ENCODE data around the gene C10orf71.

Gene C10orf71

GRCh38 chr10:49292565-49293207 is 6.3 kb upstream of the C10orf71 start:
- no peaks in the 10 kb centered on the region for H3K27me3 ChIP-seq (replicated peaks; ENCODE audit: insufficient read depth, low read length)
- H2AFZ ChIP-seq (ENCODE audit: low read length): no peak overlapping the region
- H3K4me2 ChIP-seq (ENCODE audit: low read depth, low read length): no peak overlapping the region
- H3K4me3 ChIP-seq (ENCODE audit: low read length): no peak overlapping the region
- H3K9ac ChIP-seq (ENCODE audit: low read length): no peak overlapping the region
- H3F3A ChIP-seq (ENCODE audit: insufficient read depth, low read length): no peaks in the 10 kb centered on the region
- no peaks in the 10 kb centered on the region for H3K4me1 ChIP-seq (ENCODE audit: low read length)
- H3K9me2 ChIP-seq (replicated peaks; ENCODE audit: insufficient read depth, low read length): no peaks in the 10 kb centered on the region
- H3K27ac ChIP-seq (ENCODE audit: low read length): no peak overlapping the region
- no peaks in the 10 kb centered on the region for H3K79me2 ChIP-seq (ENCODE audit: low read length)
- no peak for DNase-seq
- no peak for TF ChIP-seq EZH2 (optimal IDR thresholded peaks at IDR 0.05; ENCODE audit: low read depth, low read length)
- no peaks in the 10 kb centered on the region for H3K9me3 ChIP-seq (replicated peaks; ENCODE audit: insufficient read depth, low read length)
- no peaks in the 10 kb centered on the region for H4K20me1 ChIP-seq (ENCODE audit: insufficient read depth, low read length)
- no peaks in the 10 kb centered on the region for H3K36me3 ChIP-seq (replicated peaks; ENCODE audit: insufficient read depth, low read length)

- Histone ChIP-seq H3K27ac (ENCODE audit: low read length) (no peak overlapping the region), H3K4me2 (ENCODE audit: low read depth, low read length) (no peak overlapping the region), H3K9ac (ENCODE audit: low read length) (no peak overlapping the region), H3K36me3 (replicated peaks; ENCODE audit: insufficient read depth, low read length) (no peaks in the 10 kb centered on the region), H2AFZ (ENCODE audit: low read length) (no peak overlapping the region), H3K4me1 (ENCODE audit: low read length) (no peaks in the 10 kb centered on the region), H3F3A (ENCODE audit: insufficient read depth, low read length) (no peaks in the 10 kb centered on the region), H4K20me1 (ENCODE audit: insufficient read depth, low read length) (no peaks in the 10 kb centered on the region), H3K79me2 (ENCODE audit: low read length) (no peaks in the 10 kb centered on the region), H3K4me3 (ENCODE audit: low read length) (no peak overlapping the region), H3K9me3 (replicated peaks; ENCODE audit: insufficient read depth, low read length) (no peaks in the 10 kb centered on the region), H3K9me2 (replicated peaks; ENCODE audit: insufficient read depth, low read length) (no peaks in the 10 kb centered on the region), H3K27me3 (replicated peaks; ENCODE audit: insufficient read depth, low read length) (no peaks in the 10 kb centered on the region)
- DNase-seq: no peak
- TF ChIP-seq EZH2 (optimal IDR thresholded peaks at IDR 0.05; ENCODE audit: low read depth, low read length) (no peak), EZH2phosphoT487 (IDR thresholded peaks at IDR 0.05; ENCODE audit: low read length) (no peak), CTCF (IDR thresholded peaks at IDR 0.05; ENCODE audit: low read length) (no peak)
Observed at GRCh38 chr10:49293208-49293603, 5.8 kb upstream of the C10orf71 start.

- no peak for DNase-seq
- Histone ChIP-seq H3K79me2 (ENCODE audit: low read length) (no peaks in the 10 kb centered on the region), H3K9me3 (replicated peaks; ENCODE audit: insufficient read depth, low read length) (no peaks in the 10 kb centered on the region), H3K9ac (ENCODE audit: low read length) (no peak overlapping the region), H3K27ac (ENCODE audit: low read length) (no peak overlapping the region), H3K4me1 (ENCODE audit: low read length) (peaks cover 3% of the 10 kb centered on the region), H3K4me2 (ENCODE audit: low read depth, low read length) (no peak overlapping the region), H3K9me2 (replicated peaks; ENCODE audit: insufficient read depth, low read length) (no peaks in the 10 kb centered on the region), H3K27me3 (replicated peaks; ENCODE audit: insufficient read depth, low read length) (no peaks in the 10 kb centered on the region), H3K36me3 (replicated peaks; ENCODE audit: insufficient read depth, low read length) (no peaks in the 10 kb centered on the region), H2AFZ (ENCODE audit: low read length) (no peak overlapping the region), H3F3A (ENCODE audit: insufficient read depth, low read length) (no peaks in the 10 kb centered on the region; the same call in 1 of the 2 replicates), H4K20me1 (ENCODE audit: insufficient read depth, low read length) (no peaks in the 10 kb centered on the region), H3K4me3 (ENCODE audit: low read length) (no peak overlapping the region)
- TF ChIP-seq EZH2 (optimal IDR thresholded peaks at IDR 0.05; ENCODE audit: low read depth, low read length): no peak
Observed at GRCh38 chr10:49294731-49295130, 4.2 kb upstream of the C10orf71 start.

GRCh38 chr10:49295297-49295696 is 3.7 kb upstream of the C10orf71 start:
- Histone ChIP-seq H4K20me1 (ENCODE audit: insufficient read depth, low read length) (no peaks in the 10 kb centered on the region), H3K9me2 (replicated peaks; ENCODE audit: insufficient read depth, low read length) (no peaks in the 10 kb centered on the region), H3K9me3 (replicated peaks; ENCODE audit: insufficient read depth, low read length) (no peaks in the 10 kb centered on the region), H3K79me2 (ENCODE audit: low read length) (no peaks in the 10 kb centered on the region), H3K36me3 (replicated peaks; ENCODE audit: insufficient read depth, low read length) (no peaks in the 10 kb centered on the region), H3K4me3 (ENCODE audit: low read length) (no peak overlapping the region), H3F3A (ENCODE audit: insufficient read depth, low read length) (no peaks in the 10 kb centered on the region; the same call in 1 of the 2 replicates), H3K27ac (ENCODE audit: low read length) (no peak overlapping the region), H3K4me2 (ENCODE audit: low read depth, low read length) (no peak overlapping the region), H3K9ac (ENCODE audit: low read length) (no peak overlapping the region), H2AFZ (ENCODE audit: low read length) (no peak overlapping the region), H3K4me1 (ENCODE audit: low read length) (peaks cover 8% of the 10 kb centered on the region), H3K27me3 (replicated peaks; ENCODE audit: insufficient read depth, low read length) (no peaks in the 10 kb centered on the region)
- DNase-seq: no peak
- TF ChIP-seq EZH2 (optimal IDR thresholded peaks at IDR 0.05; ENCODE audit: low read depth, low read length) (no peak), EZH2phosphoT487 (IDR thresholded peaks at IDR 0.05; ENCODE audit: low read length) (no peak), CTCF (IDR thresholded peaks at IDR 0.05; ENCODE audit: low read length) (no peak)
